AG09309 (cell line): ENCODE data around the gene MPZL1.

Source experiments
- DNase-seq: peaks from one replicate; pipeline ENCODE4 v3.0.0-alpha.2; 2010; ENCODE audit warnings: low read depth
- H3K4me3 ChIP-seq: 2 replicates; pipeline ENCODE4 v1.5.1; 2011; ENCODE audit warnings: mild to moderate bottlenecking, low read depth, low read length, moderate library complexity; ENCODE audit not compliant: control insufficient read depth
- CTCF ChIP-seq: IDR thresholded peaks from 2 replicates; pipeline ENCODE4 v1.5.1; 2011; ENCODE audit warnings: mild to moderate bottlenecking, low read depth, low read length, inconsistent platforms; ENCODE audit not compliant: insufficient read depth, control insufficient read depth; ENCODE audit errors: missing control alignments

The MPZL1 gene

GRCh38 chr1:167777269-167777650 lies 55.5 kb downstream of the MPZL1 start:
- DNase-seq = no peak
- no peak overlapping the region for H3K4me3 ChIP-seq
- TF ChIP-seq CTCF = no peak

GRCh38 chr1:167781558-167781957 lies 59.8 kb downstream of the MPZL1 start:
- TF ChIP-seq CTCF = no peak
- no peak for DNase-seq
- no peak overlapping the region for H3K4me3 ChIP-seq

- H3K4me3 ChIP-seq = no peak overlapping the region
- DNase-seq = no peak
- no peak for TF ChIP-seq CTCF
Measured at GRCh38 chr1:167782946-167783345, 61.2 kb downstream of the MPZL1 start.

GRCh38 chr1:167784876-167785550 lies 63.2 kb downstream of the MPZL1 start:
- H3K4me3 ChIP-seq = no peak overlapping the region
- TF ChIP-seq CTCF = no peak
- DNase-seq = no peak

- no peak for DNase-seq
- no peak overlapping the region for H3K4me3 ChIP-seq
- no peak for TF ChIP-seq CTCF
Measured at GRCh38 chr1:167786502-167786901, 64.7 kb downstream of the MPZL1 start.

- no peak overlapping the region for H3K4me3 ChIP-seq
- no peak for DNase-seq
- TF ChIP-seq CTCF = no peak
Measured at GRCh38 chr1:167789501-167789900, 67.7 kb downstream of the MPZL1 start.
